HG03432 (cell line): ENCODE data around the gene ENGASE.

Experiments
- ATAC-seq: cut with Tn5 transposase; IDR thresholded peaks from one replicate; pipeline ENCODE4 v1.9.1; 2021; ENCODE audit warnings: mild to moderate bottlenecking, moderate library complexity; ENCODE audit not compliant: unreplicated experiment

Gene ENGASE

GRCh38 chr17:79133214-79133613 lies 58.6 kb downstream of the ENGASE start:
- ATAC-seq: no peak

DNA sequence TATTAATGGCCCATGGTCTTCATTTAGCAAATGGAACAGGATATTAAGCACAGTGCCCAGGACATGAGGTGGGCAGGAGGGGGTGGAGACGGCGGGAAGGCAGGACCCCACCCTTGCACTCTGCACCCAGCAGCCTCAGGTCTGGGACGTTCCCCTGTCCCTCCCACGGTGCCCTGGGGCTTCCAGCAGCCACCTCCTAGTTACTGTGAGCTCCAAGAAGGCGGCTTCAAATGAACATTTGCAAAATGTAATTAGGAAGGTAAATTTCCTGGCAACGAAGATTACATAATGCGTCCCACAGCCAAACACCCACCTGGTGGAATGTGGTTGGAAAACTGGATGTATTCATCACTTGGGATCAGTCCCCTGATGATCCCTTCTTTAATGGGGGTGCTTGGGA lies 59.4 kb downstream of the ENGASE start:
- no peak for ATAC-seq

DNA sequence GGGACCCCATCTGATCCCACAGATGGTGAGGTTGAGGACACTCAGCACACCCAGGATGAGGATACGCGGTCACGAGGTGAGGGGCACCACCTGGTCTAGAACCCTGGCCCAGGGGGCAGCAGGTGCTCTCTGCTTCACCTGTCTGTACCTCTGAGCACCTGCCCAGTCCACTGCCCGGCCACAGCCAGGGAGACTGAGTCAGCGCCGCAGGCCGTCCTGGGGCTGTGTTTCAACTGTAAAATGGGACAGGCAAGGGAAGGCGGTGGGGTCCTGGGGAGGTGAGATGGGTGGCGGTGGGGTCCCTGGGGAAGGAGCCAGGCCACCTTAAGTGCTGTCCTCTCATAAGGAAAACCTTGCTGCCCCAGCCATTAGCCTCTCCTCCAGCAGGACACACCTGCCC lies 60.4 kb downstream of the ENGASE start:
- no peak for ATAC-seq

- ATAC-seq: no peak
Observed at GRCh38 chr17:79135628-79136405, 61.2 kb downstream of the ENGASE start.
